HCT116 (cell line): Measurements from ENCODE around the gene SPIRE1.

Experiments used
- CEBPB ChIP-seq: IDR thresholded peaks from 2 replicates; pipeline ENCODE4 v1.6.1; 2012; ENCODE audit warnings: low read depth
- CTCF ChIP-seq, 3 experiments: fragments of 200-600 bp in 1 of 3; sonication (generic) in 1 of 3; IDR thresholded peaks in 2 of 3; conservative IDR thresholded peaks in 1 of 3; 2 replicates each; pipeline ENCODE4 v1.5.1; 2012 to 2017; ENCODE audit warnings: low read depth in 2 of 3, low read length in 2 of 3, antibody characterized with exemption in 1 of 3, borderline replicate concordance in 1 of 3, control low read depth in 1 of 3, mild to moderate bottlenecking in 1 of 3, mixed read lengths in 1 of 3, mixed run types in 1 of 3, moderate library complexity in 1 of 3; ENCODE audit not compliant: insufficient read depth in 1 of 3
- EGR1 ChIP-seq: IDR thresholded peaks from 2 replicates; pipeline ENCODE4 v1.6.1; 2012; ENCODE audit warnings: low read depth
- JUND ChIP-seq: IDR thresholded peaks from 2 replicates; pipeline ENCODE4 v1.6.1; 2012
- SIN3A ChIP-seq: IDR thresholded peaks from 2 replicates; pipeline ENCODE4 v1.6.1; 2012; ENCODE audit warnings: low read depth

- TF ChIP-seq CEBPB (no peak), CTCF (IDR thresholded peaks at IDR 0.05 in 2 of 3, conservative IDR thresholded peaks at IDR 0.05 in 1 of 3; ENCODE audit: borderline replicate concordance in 1 of 3, insufficient read depth in 1 of 3, low read depth in 2 of 3, low read length in 2 of 3) (no peak), JUND (no peak), EGR1 (no peak), SIN3A (no peak)
Observed at GRCh38 chr18:12589448-12589847, 68.5 kb downstream of the SPIRE1 start.
